A549 (cell line): ENCODE data around the gene RIPPLY2. TPM values are rescaled to one million over a fixed set of nuclear protein-coding genes. Genes with fewer than 3 reads are reported as not detected.
A peak's percentile ranks its signal among the peaks of the same experiment; 100 is the strongest.

Source experiments
- ATAC-seq, 2 experiments: fragments of 200-7000 bp in 1 of 2; fragments of >200 bp in 1 of 2; cut with Nextera tagmentation in 1 of 2; cut with Tn5 transposase in 1 of 2; 3 replicates each; pipeline versions ENCODE4 v1.8.0 to v1.9.1; 2018 to 2020; ENCODE audit warnings: mild to moderate bottlenecking in 1 of 2, moderate library complexity in 1 of 2
- CTCF ChIA-PET: fragments of 300-600 bp; sonication (Branson Sonifier 250); formaldehyde crosslinking; extraction: SDS; loops from one replicate; lab custom pipeline; 2021; ENCODE audit warnings: antibody characterized with exemption, inconsistent platforms; lab: Yijun Ruan, JAX
- POLR2A ChIA-PET: fragments of 350-600 bp; formaldehyde crosslinking; extraction: SDS; loops from one replicate; lab custom pipeline; 2021; ENCODE audit warnings: antibody characterized with exemption, inconsistent platforms; lab: Yijun Ruan, JAX
- DNase-seq, 2 experiments: peaks; one replicate each; pipeline versions ENCODE4 v3.0.0 to v3.0.0-alpha.2; 2011 to 2016; ENCODE audit warnings: low read depth in 1 of 2, low spot score in 1 of 2
- FAIRE-seq: peaks from 2 replicates; lab custom pipeline; 2011; peaks lifted over from hg19 to GRCh38; lab: Jason Lieb, UNC
- H3K27ac ChIP-seq, 2 experiments: fragments of >200 bp; sonication (Bioruptor Twin); formaldehyde crosslinking; 3 replicates each; pipeline ENCODE4 v1.5.1; 2016 to 2017
- H3K4me1 ChIP-seq: fragments of >200 bp; sonication (Bioruptor Twin); formaldehyde crosslinking; 3 replicates; pipeline ENCODE4 v1.6.1; 2016
- H3K4me2 ChIP-seq: fragments of >200 bp; sonication (Bioruptor Twin); formaldehyde crosslinking; 3 replicates; pipeline ENCODE4 v1.6.1; 2016
- H3K4me3 ChIP-seq: fragments of >200 bp; sonication (Bioruptor Twin); formaldehyde crosslinking; 3 replicates; pipeline ENCODE4 v1.5.1; 2016
- H3K9me3 ChIP-seq: fragments of >200 bp; sonication (Bioruptor Twin); formaldehyde crosslinking; 3 replicates; pipeline ENCODE4 v1.6.1; 2016
- CBX2 ChIP-seq: fragments of 200-600 bp; sonication (generic); IDR thresholded peaks from 2 replicates; pipeline ENCODE4 v1.6.1; 2016; ENCODE audit warnings: low read depth, mild to moderate bottlenecking, borderline replicate concordance
- CHD4 ChIP-seq: fragments of 200-600 bp; sonication (generic); IDR thresholded peaks from 2 replicates; pipeline ENCODE4 v1.6.1; 2016; ENCODE audit warnings: antibody characterized with exemption, mild to moderate bottlenecking, borderline replicate concordance
- EHF ChIP-seq: fragments of 250-450 bp; sonication (Bioruptor Pico); IDR thresholded peaks from 2 replicates; pipeline ENCODE4 v1.5.0; 2020; ENCODE audit warnings: mild to moderate bottlenecking
- EHMT2 ChIP-seq: fragments of 200-600 bp; sonication (generic); IDR thresholded peaks from 2 replicates; pipeline ENCODE4 v1.6.1; 2016; ENCODE audit warnings: antibody characterized with exemption, low read depth, mild to moderate bottlenecking, moderate library complexity
- EP300 ChIP-seq, 2 experiments: fragments of >200 bp; sonication (Bioruptor Twin); formaldehyde crosslinking; IDR thresholded peaks; 2 replicates in 1 of 2; 3 replicates in 1 of 2; pipeline ENCODE4 v1.6.1; 2016 to 2017
- ESRRA ChIP-seq: fragments of 150-350 bp; IDR thresholded peaks from 2 replicates; pipeline ENCODE4 v1.6.1; 2014; ENCODE audit warnings: mild to moderate bottlenecking, low read length, borderline replicate concordance
- GATA3 ChIP-seq: IDR thresholded peaks from 2 replicates; pipeline ENCODE4 v1.6.1; 2012; ENCODE audit warnings: borderline replicate concordance
- HEYL ChIP-seq: fragments of 250-450 bp; sonication (Bioruptor Pico); IDR thresholded peaks from 2 replicates; pipeline ENCODE4 v1.8.0; 2021; ENCODE audit warnings: mild to moderate bottlenecking, moderate library complexity
- HOXA7 ChIP-seq: fragments of 250-450 bp; sonication (Bioruptor Pico); IDR thresholded peaks from 2 replicates; pipeline ENCODE4 v1.5.0; 2020; ENCODE audit warnings: mild to moderate bottlenecking, moderate library complexity
- HOXB5 ChIP-seq: fragments of 250-450 bp; sonication (Bioruptor Pico); IDR thresholded peaks from 2 replicates; pipeline ENCODE4 v1.5.0; 2020; ENCODE audit warnings: mild to moderate bottlenecking, moderate library complexity
- JUNB ChIP-seq: fragments of >200 bp; sonication (Bioruptor Twin); formaldehyde crosslinking; IDR thresholded peaks from 2 replicates; pipeline ENCODE4 v1.6.1; 2016
- MAFK ChIP-seq: fragments of 450-650 bp; IDR thresholded peaks from 2 replicates; pipeline ENCODE4 v1.6.1; 2014; ENCODE audit not compliant: partially characterized antibody
- MAZ ChIP-seq: fragments of 150-350 bp; IDR thresholded peaks from 2 replicates; pipeline ENCODE4 v1.6.1; 2014; ENCODE audit warnings: antibody characterized with exemption, low read depth, low read length, borderline replicate concordance
- PHF8 ChIP-seq: fragments of 200-600 bp; sonication (generic); IDR thresholded peaks from 2 replicates; pipeline ENCODE4 v1.6.1; 2016; ENCODE audit warnings: low read depth, mild to moderate bottlenecking, antibody characterized with exemption, moderate library complexity, borderline replicate concordance
- POLR2A ChIP-seq: IDR thresholded peaks from 2 replicates; pipeline ENCODE4 v1.6.1; 2012; ENCODE audit warnings: mild to moderate bottlenecking, low read length
- POLR2AphosphoS2 ChIP-seq: conservative IDR thresholded peaks from 2 replicates; pipeline ENCODE4 v1.6.1; 2012; ENCODE audit warnings: low read length, improper control_type of control experiment, inconsistent platforms
- RNF2 ChIP-seq: fragments of 200-600 bp; sonication (generic); IDR thresholded peaks from 2 replicates; pipeline ENCODE4 v1.6.1; 2016; ENCODE audit warnings: low read depth, mild to moderate bottlenecking, antibody characterized with exemption, moderate library complexity, borderline replicate concordance
- SMC3 ChIP-seq: fragments of >200 bp; sonication (Bioruptor Twin); formaldehyde crosslinking; IDR thresholded peaks from 3 replicates; pipeline ENCODE4 v1.6.1; 2018; ENCODE audit warnings: inconsistent platforms
- SREBF2 ChIP-seq: fragments of 450-650 bp; IDR thresholded peaks from 2 replicates; pipeline ENCODE4 v1.6.1; 2014; ENCODE audit warnings: mild to moderate bottlenecking, moderate library complexity
- TFCP2L1 ChIP-seq: fragments of 250-450 bp; sonication (Bioruptor Pico); IDR thresholded peaks from 2 replicates; pipeline ENCODE4 v1.5.0; 2021; ENCODE audit warnings: mild to moderate bottlenecking
- TP53 ChIP-seq: fragments of 250-450 bp; sonication (Bioruptor Pico); IDR thresholded peaks from 2 replicates; pipeline ENCODE4 v1.5.0; 2021; ENCODE audit warnings: mild to moderate bottlenecking, moderate library complexity
- ZFP36 ChIP-seq: fragments of 450-650 bp; IDR thresholded peaks from 2 replicates; pipeline ENCODE4 v1.6.1; 2014; ENCODE audit warnings: borderline replicate concordance; ENCODE audit not compliant: partially characterized antibody
- WGBS: methylation state at CpG from one replicate; pipeline ENCODE4 v1.1.6; 2017; ENCODE audit errors: missing lambda C conversion rate; 5-methylcytosine and 5-hydroxymethylcytosine counted together
- polyA plus RNA-seq, 4 experiments: library from polyadenylated mRNA; depleted of rRNA in 3 of 4; stranded (reverse); fragments of >200 nt; fragmentation: RNase III in 1 of 4; extraction: RNeasy Plus Mini Kit Qiagen cat#74134 plus additional on column Dnase treatment in 1 of 4; gene quantifications; 2 replicates in 3 of 4; 3 replicates in 1 of 4; pipeline ENCODE4 v1.2.3, GENCODE V29; 2011 to 2017
- TF ChIP-seq, protein P1 (sequence below): fragments of >200 bp; sonication (Bioruptor Twin); formaldehyde crosslinking; IDR thresholded peaks from 3 replicates; pipeline ENCODE4 v1.6.1; 2016
- TF ChIP-seq, protein P2 (sequence below): IDR thresholded peaks from 2 replicates; pipeline ENCODE4 v1.6.1; 2012; ENCODE audit warnings: low read depth, borderline replicate concordance
- TF ChIP-seq, protein P3 (sequence below): fragments of 450-650 bp; IDR thresholded peaks from 2 replicates; pipeline ENCODE4 v1.6.1; 2014; ENCODE audit warnings: antibody characterized with exemption
- TF ChIP-seq, protein P4 (sequence below): fragments of >200 bp; sonication (Bioruptor Twin); formaldehyde crosslinking; IDR thresholded peaks from 2 replicates; pipeline ENCODE4 v1.6.1; 2016
- TF ChIP-seq, protein P5 (sequence below): fragments of 250-450 bp; sonication (Bioruptor Pico); IDR thresholded peaks from 2 replicates; pipeline ENCODE4 v1.5.0; 2021; ENCODE audit warnings: mild to moderate bottlenecking, moderate library complexity, borderline replicate concordance
- TF ChIP-seq, protein P6 (sequence below): fragments of 250-450 bp; sonication (Bioruptor Pico); IDR thresholded peaks from 2 replicates; pipeline ENCODE4 v1.5.0; 2020; ENCODE audit warnings: low read depth, mild to moderate bottlenecking, moderate library complexity

Gene RIPPLY2
- polyA plus RNA-seq, 2 of the 4 experiments (the other 2 are of a cell fraction): 0.27 to 1.5 TPM

DNA sequence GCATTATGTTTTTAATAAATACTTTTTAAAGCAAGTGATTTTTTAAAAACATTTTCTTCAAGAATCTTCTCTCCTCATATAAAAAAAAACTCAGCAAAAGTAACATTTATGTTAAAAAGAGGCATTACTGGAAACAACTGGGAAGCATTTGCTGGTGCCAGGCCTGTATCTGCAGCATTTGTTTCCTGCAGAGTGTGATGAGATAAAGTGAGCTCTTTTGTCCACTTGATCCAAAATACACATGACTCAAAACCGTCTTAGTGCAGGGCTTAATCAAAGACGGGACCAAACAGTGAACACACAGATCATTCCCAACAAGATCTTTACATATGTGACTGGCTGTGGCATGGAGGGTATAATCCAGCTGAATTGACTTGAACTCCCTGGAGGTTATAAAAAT is 28.3 kb upstream of the RIPPLY2 start:
- peak overlapping the region; percentile 66 for H3K4me2 ChIP-seq
- DNase-seq (no peak), ATAC-seq (no peak), FAIRE-seq (no peak)
- WGBS: 4% methylated on average over 2 of the region's 2 CpGs
- H3K27ac ChIP-seq: peak overlapping the region in 1 of 2 experiments; percentile 35; a peak in 1 of 6 replicates
- TF ChIP-seq, protein P1, sequence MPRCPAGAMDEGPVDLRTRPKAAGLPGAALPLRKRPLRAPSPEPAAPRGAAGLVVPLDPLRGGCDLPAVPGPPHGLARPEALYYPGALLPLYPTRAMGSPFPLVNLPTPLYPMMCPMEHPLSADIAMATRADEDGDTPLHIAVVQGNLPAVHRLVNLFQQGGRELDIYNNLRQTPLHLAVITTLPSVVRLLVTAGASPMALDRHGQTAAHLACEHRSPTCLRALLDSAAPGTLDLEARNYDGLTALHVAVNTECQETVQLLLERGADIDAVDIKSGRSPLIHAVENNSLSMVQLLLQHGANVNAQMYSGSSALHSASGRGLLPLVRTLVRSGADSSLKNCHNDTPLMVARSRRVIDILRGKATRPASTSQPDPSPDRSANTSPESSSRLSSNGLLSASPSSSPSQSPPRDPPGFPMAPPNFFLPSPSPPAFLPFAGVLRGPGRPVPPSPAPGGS: no peak
- TF ChIP-seq MAZ: no peak
- no peak for TF ChIP-seq MAFK
- TF ChIP-seq HOXB5 (CRISPR knock-in tag): no peak
- no peaks in the 10 kb centered on the region for H3K9me3 ChIP-seq
- POLR2A ChIA-PET: no interaction called here
- CTCF ChIA-PET: no interaction called here
- peaks cover 15% of the 10 kb centered on the region; the same call in 2 of the 3 replicates for H3K4me1 ChIP-seq
- no peak overlapping the region for H3K4me3 ChIP-seq

DNA sequence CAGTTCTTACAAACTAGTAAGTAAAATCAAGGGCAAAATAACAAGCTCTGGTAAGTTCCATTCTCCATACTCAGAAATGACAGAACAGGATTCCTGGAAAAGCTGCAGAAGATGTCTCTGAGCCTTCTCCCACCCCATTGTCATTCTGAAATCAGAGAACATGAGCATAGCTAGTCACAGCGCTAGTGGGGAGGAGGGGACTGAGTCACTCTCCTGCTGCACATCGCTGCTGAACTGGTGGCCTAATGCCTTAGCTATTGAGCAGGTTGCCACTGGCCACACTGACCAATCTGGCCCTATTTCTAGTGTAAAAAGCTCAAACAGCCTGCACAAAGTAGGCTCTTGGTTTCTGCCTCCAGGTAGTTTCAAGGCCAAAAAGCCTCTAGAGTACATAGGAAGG is 26.1 kb upstream of the RIPPLY2 start:
- ChIA-PET POLR2A (no interaction called here), CTCF (no interaction called here)
- Histone ChIP-seq H3K4me1 (peaks cover 15% of the 10 kb centered on the region; the same call in 2 of the 3 replicates), H3K27ac (no peak overlapping the region), H3K4me2 (no peak overlapping the region), H3K9me3 (no peaks in the 10 kb centered on the region), H3K4me3 (no peak overlapping the region)
- TF ChIP-seq SMC3 (no peak), EHF (no peak), RNF2 (no peak), ZFP36 (no peak), HEYL (no peak), PHF8 (no peak), TFCP2L1 (CRISPR knock-in tag) (no peak), HOXA7 (no peak), CBX2 (no peak)
- TF ChIP-seq, protein P2, sequence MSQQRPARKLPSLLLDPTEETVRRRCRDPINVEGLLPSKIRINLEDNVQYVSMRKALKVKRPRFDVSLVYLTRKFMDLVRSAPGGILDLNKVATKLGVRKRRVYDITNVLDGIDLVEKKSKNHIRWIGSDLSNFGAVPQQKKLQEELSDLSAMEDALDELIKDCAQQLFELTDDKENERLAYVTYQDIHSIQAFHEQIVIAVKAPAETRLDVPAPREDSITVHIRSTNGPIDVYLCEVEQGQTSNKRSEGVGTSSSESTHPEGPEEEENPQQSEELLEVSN: no peak
- TF ChIP-seq, protein P3, sequence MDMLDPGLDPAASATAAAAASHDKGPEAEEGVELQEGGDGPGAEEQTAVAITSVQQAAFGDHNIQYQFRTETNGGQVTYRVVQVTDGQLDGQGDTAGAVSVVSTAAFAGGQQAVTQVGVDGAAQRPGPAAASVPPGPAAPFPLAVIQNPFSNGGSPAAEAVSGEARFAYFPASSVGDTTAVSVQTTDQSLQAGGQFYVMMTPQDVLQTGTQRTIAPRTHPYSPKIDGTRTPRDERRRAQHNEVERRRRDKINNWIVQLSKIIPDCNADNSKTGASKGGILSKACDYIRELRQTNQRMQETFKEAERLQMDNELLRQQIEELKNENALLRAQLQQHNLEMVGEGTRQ: no peak
- TF ChIP-seq, protein P4, sequence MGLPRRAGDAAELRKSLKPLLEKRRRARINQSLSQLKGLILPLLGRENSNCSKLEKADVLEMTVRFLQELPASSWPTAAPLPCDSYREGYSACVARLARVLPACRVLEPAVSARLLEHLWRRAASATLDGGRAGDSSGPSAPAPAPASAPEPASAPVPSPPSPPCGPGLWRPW: no peak
- TF ChIP-seq, protein P5, sequence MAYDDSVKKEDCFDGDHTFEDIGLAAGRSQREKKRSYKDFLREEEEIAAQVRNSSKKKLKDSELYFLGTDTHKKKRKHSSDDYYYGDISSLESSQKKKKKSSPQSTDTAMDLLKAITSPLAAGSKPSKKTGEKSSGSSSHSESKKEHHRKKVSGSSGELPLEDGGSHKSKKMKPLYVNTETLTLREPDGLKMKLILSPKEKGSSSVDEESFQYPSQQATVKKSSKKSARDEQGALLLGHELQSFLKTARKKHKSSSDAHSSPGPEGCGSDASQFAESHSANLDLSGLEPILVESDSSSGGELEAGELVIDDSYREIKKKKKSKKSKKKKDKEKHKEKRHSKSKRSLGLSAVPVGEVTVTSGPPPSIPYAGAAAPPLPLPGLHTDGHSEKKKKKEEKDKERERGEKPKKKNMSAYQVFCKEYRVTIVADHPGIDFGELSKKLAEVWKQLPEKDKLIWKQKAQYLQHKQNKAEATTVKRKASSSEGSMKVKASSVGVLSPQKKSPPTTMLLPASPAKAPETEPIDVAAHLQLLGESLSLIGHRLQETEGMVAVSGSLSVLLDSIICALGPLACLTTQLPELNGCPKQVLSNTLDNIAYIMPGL (CRISPR knock-in tag): no peak
- TF ChIP-seq, protein P6, sequence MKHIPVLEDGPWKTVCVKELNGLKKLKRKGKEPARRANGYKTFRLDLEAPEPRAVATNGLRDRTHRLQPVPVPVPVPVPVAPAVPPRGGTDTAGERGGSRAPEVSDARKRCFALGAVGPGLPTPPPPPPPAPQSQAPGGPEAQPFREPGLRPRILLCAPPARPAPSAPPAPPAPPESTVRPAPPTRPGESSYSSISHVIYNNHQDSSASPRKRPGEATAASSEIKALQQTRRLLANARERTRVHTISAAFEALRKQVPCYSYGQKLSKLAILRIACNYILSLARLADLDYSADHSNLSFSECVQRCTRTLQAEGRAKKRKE (CRISPR knock-in tag): no peak
- ATAC-seq (no peak), DNase-seq (no peak), FAIRE-seq (no peak)
- 29% methylated on average over 2 of the region's 2 CpGs for WGBS

DNA sequence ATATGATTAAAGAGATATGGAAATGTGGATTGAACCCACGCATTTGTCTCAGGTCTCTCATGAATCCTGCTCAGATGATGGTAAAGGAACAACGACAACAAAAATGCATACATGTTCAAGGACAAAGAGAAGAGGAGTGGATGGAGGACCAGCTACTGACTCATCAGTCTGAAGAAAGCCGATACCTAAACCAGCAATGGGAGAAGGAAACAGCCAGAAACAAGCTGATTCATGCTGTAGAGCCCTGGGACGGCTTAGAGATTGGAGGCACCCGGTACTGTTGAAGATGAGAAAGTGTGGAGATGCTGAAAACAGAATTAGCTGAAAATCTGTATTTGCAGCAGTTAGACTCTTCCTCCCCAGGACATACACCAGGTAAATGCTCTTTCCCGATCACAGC is 14.4 kb upstream of the RIPPLY2 start:
- DNase-seq: no peak
- no peak overlapping the region for H3K27ac ChIP-seq
- no peak for ATAC-seq
- CTCF ChIA-PET: no interaction called here
- no peak overlapping the region for H3K4me2 ChIP-seq
- no peaks in the 10 kb centered on the region for H3K9me3 ChIP-seq
- H3K4me1 ChIP-seq: no peaks in the 10 kb centered on the region
- POLR2A ChIA-PET: no interaction called here
- no peak for FAIRE-seq
- 44% methylated on average over 6 of the region's 6 CpGs for WGBS
- H3K4me3 ChIP-seq: no peak overlapping the region
- TF ChIP-seq GATA3 (no peak), TP53 (no peak), POLR2A (no peak), ESRRA (no peak), RNF2 (no peak), SREBF2 (no peak), CBX2 (no peak), CHD4 (no peak), EHMT2 (no peak), SMC3 (no peak), POLR2AphosphoS2 (no peak), EP300 (IDR thresholded peaks at IDR 0.05) (no peak), HEYL (no peak), JUNB (no peak)
